ENCODE measurements around the gene ADRA1B.

ADRA1B gene

GRCh38 chr5:159902444-159903121 lies 13.7 kb upstream of the ADRA1B start:
- peak; percentile 82 for DNase-seq

- no peak for DNase-seq
These were observed 13.2 kb upstream of the ADRA1B start for GRCh38 chr5:159903131-159903530.

DNA sequence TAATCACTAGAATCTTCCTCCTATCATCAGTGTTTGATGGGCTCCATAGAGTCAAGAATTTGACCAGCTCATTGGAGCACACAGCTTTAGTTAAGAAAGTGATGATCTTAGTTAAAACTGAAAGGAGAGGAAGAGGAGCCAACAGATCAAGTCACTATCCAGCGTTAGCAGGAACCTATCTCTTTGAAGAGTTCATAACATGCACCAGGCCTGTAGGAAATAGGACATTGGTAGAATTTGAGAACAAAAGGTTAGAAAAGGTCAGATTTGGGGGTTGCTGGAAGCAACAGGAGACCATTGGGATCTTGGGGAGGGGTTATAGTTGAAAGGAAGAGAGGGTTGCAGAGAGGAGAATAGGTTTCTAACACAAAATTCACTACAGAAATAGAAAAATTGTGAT lies 11.4 kb upstream of the ADRA1B start:
- no peak for DNase-seq

- peak; percentile 98 for DNase-seq
These were observed 10.8 kb upstream of the ADRA1B start for GRCh38 chr5:159905496-159905895.

GRCh38 chr5:159906463-159906862 lies 9.8 kb upstream of the ADRA1B start:
- no peak for DNase-seq

DNA sequence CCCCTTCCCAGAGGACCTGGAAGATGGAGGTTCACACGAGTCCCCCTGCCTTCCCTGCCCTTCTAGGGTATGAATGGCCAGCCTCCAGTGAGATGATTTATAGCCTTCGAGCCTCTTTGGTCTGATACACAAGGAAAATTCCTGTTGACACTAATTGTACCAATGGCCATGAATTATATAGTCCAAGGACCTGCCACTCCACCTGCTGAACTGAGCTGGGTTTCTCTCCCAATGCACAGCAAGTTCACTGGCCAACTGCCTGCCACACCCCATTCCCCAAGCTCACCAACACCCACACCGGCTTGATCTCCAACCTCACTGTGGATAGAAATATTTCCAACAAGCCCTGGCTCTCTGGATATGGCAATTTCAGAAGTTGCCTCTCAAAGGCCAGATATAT lies 9.3 kb upstream of the ADRA1B start:
- DNase-seq, result no peak

GRCh38 chr5:159907689-159908590 lies 8.3 kb upstream of the ADRA1B start:
- no peak for DNase-seq

- peak; percentile 85 for DNase-seq
These were observed 7.7 kb upstream of the ADRA1B start for GRCh38 chr5:159908591-159908940.

DNA sequence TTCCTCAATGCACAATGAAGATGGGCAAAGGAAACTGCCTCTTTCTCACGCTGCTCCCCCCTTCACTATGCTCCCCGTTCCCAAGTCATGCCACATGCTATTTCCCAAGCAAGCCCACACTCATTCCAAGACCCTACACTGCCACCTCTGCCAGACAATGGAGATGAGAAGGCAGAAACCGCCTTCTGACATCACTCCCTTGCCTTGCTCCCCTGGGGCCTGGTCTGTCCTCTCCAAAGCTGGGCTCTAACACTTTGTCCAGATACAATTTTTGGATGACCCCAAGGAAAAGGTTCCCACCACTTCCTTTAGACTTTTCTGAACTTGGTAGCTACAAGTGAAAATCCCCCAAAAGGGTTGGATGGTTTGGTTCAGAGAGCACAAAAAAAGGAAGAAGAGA lies 7.2 kb upstream of the ADRA1B start:
- no peak for DNase-seq

DNA sequence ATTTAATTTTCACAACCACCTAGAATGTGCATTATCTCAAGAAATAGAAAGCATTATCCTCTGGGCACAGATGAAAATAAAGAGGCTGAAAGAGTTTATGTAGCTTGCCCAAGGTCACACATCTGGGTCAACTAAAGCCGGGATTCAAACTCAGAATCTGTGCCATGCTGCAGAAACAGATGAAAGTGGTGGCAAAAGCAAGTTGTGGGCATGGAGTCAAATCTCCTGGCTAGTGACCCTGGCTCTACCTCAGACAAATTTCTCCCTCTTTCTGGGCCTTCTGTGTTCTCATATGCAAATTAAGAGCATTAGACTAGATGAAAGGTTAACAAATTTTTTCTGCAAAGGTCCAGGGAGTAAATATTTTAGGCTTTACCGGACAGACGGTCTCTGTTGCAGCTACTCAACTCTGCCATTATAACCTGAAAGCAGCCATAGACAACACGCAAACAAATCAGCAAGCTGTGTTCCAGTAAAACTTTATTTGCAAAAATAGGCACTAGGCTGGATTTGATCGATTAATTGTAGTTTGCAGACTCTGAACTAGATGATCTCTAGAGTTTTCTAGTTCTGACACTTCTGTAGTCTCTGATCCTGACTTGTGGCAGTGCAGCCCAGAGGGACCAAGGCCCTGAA lies 6.0 kb upstream of the ADRA1B start:
- DNase-seq, result no peak

- DNase-seq, result no peak
These were observed 5.4 kb upstream of the ADRA1B start for GRCh38 chr5:159910843-159911229.

DNA sequence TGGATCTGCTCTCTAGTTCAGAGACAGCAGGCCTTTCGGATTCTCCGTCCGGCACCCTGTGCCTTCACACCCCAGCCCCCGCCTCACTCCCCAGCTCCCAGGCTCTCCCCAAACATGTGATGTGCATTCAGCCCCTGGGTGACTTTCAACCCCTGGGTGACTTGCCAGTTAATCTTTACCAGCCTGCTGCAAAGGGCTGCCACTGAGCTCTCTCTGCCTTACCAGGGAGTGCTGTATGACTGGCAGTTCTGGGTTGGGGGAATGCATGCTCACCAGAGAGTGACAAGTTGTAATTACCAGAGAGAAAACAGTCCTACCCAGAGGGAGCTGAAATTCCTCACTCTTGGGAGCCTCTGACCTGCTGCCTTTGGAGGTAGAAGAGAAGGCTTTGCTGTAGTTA lies 4.9 kb upstream of the ADRA1B start:
- no peak for DNase-seq

DNA sequence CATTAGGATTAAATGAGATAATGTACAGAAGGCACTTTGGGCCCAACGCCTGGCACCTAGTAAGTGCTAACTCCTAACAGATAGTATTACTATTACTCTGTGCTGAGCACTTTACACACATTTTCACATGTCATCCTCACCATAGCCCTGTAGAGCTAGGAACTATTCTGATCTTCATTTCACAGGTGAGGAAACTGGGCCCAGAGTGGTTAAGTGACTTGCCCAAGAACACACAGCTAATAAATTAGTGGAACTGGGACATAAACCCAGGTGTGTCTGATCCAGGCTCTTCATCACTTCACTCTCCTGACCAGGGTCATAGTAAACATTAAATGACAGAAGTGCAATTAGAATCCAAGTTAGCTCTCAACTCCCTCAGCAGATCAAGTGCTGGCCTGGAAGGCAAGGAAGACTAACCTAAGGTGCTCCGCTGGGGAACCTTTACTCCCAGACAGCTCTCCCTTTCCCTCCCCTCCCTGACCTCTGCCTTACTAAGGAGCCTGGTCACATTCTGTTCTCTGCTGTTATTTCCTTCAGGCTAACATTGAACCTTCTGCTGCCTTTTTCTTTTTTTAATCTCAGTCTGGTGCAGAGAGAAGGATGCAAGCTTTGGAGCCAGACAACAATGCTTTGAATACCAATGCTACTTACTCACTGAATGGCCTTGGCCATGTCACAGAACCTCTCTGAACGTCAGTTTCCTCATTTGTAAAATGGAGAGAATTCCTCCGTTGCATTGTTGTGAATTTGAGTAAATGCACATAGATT lies 4.1 kb upstream of the ADRA1B start:
- DNase-seq, result peak; percentile 87

DNA sequence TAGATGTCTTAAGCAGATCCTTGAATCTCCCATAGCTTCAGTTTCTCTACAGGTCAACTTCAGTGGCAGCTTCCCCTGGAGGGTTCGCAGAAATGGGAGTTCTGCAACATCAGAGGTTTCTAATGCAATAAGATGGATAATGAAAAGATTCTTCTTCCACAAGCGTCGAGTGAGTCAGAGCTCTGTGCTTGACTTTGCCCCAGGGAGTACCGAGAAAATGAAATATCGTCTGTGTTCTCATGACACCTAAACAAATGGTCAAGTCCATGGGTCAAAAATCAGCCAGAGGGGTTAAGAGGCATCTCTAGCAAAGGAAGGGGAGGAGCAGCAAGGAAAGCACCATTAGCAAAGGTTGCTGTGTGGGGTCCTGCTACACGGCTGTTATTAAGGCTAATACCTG lies 3.2 kb upstream of the ADRA1B start:
- peak; percentile 84 for DNase-seq

- peak; percentile 55 for DNase-seq
These were observed 2.8 kb upstream of the ADRA1B start for GRCh38 chr5:159913501-159913900.

- no peak for DNase-seq
These were observed 819 bp downstream of the ADRA1B start for GRCh38 chr5:159916841-159917761.

DNA sequence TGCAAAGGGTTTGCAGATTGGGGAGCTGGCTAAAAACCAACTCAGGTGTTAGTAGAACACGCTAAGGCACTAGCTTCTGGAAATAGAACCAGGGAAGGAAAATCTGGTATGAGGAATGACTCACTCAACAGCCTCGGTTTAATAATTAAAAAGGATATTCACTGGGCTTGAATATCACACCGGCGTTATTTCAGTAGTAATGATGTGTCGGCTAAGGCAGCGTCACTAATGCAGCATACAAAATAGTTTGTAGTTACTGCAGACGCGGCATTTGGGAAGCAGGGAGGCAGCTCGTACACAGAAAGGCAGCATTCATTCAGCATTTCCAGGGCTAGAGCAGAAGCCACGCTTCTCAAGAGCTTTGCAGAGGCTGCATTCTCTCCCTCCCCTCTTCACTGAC lies 1.7 kb downstream of the ADRA1B start:
- peak; percentile 50 for DNase-seq

DNA sequence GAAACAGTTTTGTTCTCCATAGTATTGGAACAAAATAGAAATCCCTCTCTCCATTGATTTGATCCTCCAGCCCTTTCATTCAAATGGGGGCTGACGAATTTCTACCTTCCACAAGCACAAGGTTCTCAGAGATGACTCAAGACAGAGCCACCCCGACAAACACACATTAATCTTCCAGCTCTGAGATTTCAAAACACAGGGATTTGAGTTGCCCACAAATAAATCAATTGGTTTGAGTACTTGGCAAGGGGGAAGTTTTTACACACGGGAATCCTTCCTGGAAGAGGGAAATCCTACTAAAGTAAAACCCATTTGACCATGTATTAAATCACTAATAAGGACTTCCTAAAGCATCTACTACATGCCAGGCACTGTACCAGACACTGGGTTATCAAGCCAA lies 5.4 kb downstream of the ADRA1B start:
- DNase-seq, result no peak

DNA sequence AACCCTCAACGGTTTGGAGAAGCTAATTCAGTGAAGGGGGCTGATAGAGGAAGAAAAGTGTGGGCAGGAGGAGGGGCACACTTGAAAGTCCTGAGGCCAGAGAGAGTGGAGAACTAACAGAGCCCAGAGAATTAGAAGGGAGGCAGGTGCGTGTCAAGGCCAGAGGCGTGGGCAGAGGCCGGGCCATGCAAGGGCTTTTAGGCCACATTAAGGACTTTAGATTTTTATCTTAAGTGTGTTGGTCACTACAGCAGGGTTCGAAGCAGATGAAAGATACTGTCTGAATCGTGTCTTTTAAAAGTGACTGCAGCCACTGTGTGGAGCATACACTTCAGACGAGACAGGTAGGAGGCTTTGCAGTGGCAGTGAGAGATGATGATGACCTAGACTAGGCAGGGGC lies 6.7 kb downstream of the ADRA1B start:
- DNase-seq, result no peak

GRCh38 chr5:159928122-159928909 lies 12.0 kb downstream of the ADRA1B start:
- peak; percentile 92 for DNase-seq

DNA sequence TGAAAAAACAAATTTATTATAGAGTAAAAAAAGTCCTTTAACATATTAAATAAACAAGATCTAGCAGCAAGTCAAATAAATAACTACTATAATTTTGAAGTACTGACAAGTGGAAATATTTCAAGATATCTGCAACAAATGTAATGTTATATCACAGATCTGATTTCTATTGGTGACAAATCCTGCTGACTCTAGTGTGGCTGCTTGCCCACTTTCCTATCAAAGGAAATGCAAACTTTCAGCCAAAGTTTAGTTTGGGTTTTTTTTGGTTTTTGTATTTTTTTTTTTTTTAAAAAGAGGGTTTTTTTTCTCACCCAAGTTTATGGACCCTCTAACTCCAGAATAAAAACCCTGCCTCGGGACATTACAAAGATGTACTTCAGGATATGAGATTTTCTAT lies 12.9 kb downstream of the ADRA1B start:
- DNase-seq, result no peak

Measured in fibroblast of skin of right biceps (primary cell).